ENCODE measurements around the gene GRIA1. TPM values are rescaled to one million over a fixed set of nuclear protein-coding genes. Genes with fewer than 3 reads are reported as not detected.
"Not testable (repeated sequence)": the region's sequence is repeated elsewhere in the genome, so short reads cannot be mapped to it uniquely, and the experiment has no call there.

Gene GRIA1
- total RNA-seq, 1 donor from 2014 or later: not detected

DNA sequence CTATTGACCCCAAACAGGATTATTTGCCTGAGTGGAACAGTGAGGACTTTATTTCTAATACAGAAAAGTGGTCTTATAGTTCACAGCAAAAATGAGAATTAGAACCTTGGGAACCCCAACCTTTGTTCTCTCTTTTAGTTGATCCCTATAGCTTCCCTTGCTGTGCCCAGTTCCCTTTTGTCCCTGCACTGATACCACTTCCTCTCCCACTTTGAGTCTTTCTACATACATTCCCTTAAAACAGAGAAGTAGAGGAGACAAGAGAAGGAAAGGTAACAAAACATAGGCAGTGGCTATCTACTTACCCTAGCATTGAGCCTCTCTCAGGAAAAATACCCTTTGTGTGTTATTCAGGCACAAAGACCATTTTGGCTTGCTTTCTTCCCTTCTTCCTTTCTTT, 301.8 kb downstream of the GRIA1 start:
- DNase-seq: no peak

DNA sequence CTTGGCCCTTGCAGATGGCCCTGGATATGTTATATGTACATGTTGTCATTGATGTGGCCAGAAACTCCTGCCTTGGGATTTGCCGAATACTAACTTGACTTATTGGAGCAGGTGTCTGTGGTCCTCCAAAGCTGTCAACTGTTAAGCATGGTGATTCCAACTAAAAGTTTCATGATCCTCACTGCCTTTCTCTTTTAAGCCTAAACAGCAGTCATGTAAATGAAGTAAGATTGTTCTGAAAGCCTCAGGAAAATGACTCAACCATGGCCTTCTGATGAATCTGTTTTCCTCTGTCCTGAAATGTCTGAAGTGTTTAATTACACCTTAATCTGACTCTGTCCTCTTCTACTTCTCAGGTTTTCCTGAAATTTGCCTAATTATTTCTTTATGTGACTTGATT, 303.2 kb downstream of the GRIA1 start:
- DNase-seq: no peak

DNA sequence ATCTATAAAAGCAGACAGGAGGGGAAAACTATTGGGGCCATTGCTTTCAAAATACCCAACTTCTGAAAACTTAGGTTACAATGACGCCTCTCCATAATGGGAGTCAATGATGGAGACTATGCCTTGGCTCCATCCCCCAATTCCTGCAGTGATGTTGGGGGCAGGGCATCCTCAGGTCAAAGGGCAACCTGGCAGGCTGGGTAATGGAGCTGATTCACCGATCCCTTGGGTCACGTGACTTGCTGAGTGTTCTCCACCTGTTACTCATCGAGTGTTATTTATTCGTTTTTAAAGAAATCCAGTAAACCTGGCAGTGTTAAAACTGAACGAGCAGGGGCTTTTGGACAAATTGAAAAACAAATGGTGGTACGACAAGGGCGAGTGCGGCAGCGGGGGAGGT, 303.9 kb downstream of the GRIA1 start:
- no peak for DNase-seq

DNA sequence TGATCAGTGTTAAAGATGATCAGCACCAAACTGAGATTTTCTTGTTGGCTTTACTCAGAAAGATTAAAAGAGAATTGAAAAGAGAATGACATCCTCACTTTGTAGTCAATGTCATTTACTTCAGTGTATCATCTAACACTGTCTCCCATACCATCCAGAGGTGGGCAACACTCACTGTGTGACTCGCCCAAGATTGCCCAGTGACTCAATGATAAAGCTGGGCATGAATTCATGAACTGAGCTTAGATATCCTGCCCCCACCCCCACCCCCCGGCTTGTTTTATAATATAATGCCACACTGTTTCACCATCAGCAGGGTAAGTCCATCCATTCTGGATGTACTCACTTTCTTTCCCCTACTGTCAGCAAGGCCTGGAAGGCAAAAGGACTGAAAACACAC, 306.1 kb downstream of the GRIA1 start:
- no peak for DNase-seq

DNA sequence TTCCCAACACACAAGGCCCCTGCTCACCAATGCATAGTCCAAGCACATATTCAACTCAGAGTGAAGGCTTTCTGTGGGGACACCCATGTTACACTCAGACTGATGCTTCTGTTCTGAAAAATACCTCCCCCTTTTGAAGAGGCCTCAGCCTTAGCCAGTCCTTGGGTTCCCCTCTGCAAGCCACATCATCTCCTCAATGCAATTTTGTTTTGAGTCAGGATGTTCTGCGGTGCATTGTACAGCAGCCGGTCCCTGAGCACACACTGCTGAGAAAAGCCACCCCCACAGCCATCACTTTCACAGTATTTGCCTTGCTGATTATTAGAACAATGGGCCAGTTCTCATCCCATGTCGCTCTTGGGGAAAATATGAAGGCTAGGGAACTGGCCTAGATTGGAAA, 307.0 kb downstream of the GRIA1 start:
- DNase-seq: no peak

DNA sequence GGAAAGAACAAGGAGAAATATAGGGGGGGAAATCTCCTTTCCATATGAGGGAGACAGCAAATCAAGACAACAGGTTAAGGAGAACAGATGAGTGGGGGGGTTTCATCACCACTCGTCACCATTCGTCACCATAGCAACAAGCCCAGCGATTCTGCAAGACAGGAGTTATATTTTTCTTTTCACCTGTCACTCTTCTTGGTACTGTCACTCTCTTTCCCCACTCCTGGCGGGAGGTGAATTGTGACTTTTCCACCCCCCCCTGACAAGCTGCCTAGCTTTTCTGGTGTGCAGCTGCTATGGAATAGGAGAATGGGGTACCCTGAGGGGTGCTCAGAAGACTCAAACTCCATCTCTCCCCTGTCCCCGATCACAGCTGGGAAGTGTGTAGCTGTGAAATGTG, 308.4 kb downstream of the GRIA1 start:
- DNase-seq: no peak

DNA sequence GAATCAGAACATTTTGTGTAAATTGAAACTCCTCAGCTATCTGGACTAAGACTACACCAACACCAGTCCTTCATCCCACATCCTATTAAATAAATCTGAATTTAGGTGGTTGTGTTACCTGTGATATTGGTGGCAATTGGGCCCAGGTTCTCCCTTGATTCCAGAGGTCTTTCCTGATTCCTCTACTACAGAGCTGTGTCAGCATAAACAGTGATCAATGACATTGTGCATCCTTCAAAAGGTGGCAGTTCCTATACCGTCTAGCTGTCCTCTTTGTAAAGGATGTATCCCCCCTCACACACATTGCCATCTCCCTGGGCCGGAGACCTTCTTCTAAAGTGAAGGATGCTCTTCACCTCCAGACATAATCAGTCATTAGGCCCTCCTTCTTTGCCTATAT, 309.0 kb downstream of the GRIA1 start:
- no peak for DNase-seq

DNA sequence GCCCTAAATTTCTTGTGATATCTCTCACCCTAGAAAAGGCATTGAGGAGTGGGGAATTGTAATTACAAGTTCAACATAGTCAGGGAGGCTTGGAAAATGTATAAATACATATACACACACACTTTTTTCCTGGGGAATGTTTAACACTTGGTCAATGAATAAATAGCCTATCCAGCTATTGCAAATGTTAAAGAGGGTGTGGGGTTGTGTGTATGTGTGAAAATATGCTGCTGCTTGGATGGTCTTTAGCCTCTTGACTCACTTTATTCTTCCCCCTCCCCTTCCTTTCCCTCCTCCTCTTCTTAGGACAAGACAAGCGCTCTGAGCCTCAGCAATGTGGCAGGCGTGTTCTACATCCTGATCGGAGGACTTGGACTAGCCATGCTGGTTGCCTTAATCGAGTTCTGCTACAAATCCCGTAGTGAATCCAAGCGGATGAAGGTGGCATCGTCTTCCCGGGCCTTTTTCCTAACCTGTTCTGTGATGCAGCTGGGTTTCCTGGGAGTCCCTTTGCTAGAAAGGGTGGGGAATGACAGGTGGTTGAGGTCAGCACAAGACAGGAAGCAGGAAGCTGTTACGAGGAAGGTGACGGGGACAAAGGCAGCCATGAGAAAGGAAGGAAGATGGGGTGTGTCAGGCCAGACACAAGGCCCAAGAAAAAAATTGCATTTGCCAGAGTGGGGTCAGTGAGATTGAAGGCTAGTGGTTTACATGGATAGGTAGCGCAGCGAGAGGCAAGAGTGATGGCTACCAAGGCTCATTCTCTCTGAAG, 311.8 kb downstream of the GRIA1 start:
- no peak for DNase-seq

DNA sequence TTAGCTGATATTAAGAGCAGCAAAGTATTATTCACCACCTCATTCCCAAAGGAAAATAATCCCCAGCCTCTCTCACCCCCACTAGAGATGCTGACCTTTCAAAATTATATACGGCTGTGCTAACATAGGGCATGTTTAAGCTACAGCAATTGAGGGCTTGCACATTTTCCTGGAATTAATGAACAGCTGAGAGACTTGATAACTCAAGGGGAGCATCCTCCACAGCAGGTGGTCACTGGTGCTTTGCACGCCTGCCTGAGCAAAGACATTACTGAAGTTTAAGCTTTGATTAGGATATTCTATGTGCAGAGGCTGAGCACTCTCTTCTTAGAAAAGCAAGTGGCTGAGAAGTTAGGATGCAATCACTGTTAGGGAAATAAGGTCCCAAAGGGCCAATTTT, 317.3 kb downstream of the GRIA1 start:
- no peak for DNase-seq

DNA sequence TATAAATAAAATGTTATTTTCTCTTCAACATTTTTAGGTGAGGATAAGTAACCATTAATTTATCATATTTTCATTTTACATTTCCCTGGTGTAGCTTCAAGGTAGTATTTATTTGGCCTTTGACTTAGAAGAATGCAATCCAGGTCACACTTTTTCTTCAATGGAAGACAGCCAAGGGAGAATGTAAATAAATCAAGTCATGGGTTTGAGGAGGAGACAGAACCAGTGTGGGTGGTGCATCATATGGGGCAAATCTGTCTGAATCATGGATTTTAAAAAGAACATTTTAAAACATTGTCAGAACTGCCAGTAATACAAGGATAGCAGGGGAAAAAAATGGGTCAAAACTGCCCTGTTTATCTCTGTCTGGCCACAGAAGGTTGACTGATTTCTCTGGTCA, 318.7 kb downstream of the GRIA1 start:
- no peak for DNase-seq

DNA sequence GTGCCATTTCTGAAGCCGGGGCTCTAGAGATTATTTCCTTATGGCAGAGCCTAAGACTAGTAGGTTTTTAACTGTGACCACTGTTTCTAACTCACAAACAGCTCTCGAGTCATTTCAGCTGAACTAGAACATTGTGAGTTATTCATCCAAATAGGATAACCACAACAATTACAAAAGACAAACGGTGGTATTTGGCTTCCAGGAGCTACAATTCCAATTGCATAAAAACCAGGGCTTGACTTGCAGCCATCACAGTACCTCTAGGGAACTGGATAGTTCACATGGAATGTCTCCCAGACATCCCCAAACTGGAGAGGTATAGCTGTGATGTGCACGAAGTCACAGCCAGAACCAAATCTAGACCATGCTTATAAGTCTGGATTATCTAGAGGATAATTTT, 323.4 kb downstream of the GRIA1 start:
- no peak for DNase-seq

DNA sequence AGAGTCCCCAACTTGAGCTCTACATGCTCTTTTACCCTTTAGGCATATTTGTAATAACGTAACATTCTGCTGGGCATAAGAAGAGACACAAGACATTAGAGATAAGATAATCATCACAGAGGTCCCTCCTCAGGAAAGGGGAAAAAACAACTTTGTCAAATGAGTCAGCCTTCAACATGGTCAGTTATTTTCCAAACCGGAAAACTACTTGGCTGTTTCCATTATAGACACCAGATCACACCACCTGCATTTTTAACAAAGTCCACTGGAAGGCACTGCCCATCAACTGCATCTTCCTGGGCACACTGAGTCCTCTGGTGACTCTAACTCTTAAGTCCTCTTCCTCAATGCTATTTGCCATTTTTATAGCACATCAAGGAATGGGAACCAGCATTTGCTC, 326.4 kb downstream of the GRIA1 start:
- DNase-seq: no peak

DNA sequence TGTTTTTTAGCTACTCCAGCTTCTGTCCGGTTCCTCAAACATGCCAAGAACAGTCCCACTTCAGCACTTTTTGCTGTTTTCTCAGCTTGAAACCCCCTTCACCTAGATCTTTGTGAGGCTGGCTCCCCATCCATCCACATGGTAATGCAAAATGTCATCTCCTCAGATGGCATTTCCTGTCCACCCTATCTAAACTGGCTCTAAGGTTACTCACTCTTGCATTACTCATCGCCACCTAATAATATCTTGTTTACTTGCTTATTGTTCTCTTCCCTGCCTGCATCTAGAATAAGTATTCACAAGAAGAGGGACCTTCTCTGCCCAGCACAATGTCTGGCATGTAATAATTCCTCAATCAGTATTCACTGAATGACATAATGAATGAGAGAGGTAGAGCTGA, 328.2 kb downstream of the GRIA1 start:
- DNase-seq: no peak

DNA sequence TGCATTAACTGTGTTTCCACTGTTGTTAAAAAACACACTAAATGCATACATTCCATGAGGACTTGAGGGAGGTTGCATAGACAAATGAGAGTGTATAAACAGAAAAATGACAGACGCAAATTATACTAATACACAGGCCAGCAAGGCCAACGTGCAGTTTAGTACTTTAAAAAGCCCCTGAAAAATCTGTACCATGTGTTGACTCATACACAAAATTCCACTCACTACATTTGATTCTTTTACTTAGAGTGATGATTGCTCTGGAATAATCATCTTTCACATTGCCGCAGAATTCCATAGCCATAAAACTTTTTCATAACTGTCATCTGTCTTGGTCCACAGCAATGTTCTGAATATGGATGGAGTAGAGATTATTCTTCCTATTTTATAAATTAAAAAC, 332.6 kb downstream of the GRIA1 start:
- DNase-seq: no peak

DNA sequence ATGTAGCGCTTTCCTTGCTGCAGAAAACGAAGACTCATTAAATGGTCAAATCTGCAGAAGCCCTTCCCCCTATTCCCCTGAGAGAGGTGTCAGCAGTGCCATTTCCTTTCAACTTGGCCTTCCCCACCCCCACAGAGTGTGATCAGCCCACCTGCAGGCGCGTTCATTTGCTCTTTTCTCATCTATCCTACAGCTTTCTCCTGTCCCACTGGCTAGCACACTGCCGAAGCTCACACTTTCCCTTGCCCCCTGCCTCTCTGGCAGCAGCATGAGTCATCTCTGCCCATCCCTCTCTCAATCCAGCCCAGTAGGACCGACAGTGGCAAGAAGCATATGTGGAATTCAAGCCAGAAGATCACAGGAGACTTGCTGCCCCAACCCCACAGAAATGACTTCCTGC, 334.4 kb downstream of the GRIA1 start:
- DNase-seq: no peak

DNA sequence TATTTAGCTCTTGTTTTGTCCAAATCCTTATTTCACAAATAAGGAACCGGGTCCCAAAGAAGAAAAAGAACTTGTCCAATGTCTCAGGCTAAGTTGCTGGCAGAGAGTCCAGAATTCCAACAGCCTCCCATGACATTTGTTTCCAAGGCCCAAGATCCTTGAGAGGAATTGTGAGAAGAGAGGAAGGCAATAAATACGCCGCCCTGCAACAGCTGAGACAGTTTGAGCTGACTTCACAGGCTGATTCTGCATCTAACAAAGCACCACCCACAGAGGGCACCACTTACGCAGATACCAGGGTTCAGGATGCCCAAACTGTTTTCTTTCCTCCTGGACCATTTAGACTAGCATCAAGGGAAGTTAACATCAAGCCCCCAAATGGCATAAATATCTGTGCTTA, 336.9 kb downstream of the GRIA1 start:
- no peak for DNase-seq

DNA sequence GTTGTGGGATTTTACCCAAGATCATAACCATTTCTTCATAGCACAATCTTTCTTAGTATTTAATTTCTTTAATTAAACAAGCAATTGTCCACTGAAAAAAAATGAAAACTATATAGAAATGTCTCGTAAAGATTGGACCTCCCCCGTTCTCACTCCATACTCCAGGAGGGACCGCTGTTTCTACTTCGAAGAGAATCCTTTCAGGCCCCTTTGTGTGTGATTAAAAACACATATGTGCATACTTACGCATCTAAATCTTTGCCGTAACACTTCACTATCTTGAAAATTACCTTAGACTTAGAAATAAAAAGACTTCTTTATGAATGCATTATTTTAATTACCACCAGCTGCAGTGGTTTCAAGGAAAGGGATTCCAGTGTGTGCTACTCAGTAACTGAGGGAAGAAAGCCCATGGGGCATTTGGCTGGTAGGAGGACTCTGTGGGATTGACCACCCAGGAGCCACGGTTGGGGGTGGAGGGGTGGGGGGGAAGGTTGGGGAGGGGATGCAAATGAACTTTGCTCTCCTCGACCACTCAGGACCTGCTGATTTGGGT, 339.1 kb downstream of the GRIA1 start:
- no peak for DNase-seq

DNA sequence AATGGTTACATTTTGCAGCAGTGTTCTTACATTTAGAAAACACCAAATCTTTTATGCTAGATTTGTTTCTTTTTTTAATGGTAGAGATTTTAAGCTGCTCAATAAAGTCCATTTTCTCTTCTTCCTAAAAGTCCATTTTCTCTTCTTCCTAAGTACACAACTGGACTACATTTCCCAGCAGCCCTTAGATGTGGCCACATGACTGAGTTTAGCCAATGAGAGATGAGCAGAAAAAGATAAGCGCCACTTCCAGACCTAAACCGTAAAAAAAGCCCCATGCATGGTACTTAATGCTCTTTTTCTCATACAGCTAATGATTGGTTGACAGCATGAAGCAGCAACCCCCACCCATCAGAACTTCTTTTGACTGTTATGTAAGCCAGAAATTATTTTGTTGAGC, 341.5 kb downstream of the GRIA1 start:
- DNase-seq: peak; percentile 25

DNA sequence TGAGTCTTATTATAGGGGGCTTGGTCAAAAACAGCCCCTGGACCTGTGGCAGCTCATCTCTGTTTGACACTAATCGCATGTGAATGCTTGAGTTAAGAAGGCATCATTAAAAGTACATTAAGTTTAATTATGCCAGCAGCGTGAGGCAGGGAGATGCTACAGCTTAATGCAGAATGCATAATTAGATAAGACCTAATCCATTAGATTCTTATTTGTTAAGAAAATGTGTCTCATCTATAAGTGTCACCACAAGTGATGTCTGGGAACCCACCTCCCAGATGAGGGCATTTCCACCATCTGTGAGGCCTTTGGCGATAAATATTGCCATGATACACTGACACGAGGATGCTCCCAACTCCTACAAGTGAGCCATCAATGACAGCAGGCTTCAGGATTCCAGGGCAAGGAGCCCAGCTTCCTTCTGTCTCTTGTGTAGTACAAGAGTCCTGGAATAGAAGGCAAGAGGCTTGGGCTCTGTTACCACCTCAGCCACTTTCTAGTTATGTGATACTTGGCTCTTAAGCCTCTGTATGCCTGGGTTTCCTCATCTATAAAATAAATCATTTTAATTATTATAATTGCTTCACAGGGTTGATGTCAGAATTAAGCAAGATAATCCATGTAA, 345.5 kb downstream of the GRIA1 start:
- DNase-seq: no peak

DNA sequence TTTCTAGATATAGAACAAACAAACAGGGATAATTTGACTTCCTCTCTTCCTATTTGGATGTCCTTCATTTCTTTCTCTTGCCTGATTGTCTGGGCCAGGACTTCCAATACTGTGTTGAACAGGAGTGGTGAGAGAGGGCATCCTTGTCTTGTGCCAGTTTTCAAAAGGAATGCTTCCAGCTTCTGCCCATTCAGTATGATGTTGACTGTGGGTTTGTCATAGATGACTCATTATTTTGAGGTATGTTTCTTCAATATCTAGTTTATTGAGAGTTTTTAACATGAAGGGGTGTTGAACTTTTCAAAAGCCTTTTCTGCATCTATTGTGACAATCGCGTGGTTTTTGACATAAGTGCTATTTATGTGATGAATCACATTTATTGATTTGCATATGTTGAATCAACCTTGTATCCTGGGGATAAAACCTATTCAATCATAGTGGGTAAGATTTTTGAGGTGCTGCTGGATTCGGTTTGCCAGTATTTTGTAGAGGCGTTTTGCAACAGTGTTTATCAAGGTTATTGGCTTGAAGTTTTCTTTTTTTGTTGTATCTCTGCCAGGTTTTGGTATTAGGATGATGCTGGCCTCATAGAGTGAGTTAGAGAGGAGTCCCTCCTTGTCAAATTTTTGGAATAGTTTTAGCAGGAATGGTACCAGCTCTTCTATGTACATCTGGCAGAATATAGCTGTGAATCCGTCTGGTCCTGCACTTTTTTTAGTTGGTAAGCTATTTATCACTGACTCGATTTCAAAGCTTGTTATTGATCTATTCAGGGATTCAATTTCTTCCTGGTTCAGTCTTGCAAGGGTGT, 359.0 kb downstream of the GRIA1 start:
- not testable (repeated sequence) for DNase-seq

DNA sequence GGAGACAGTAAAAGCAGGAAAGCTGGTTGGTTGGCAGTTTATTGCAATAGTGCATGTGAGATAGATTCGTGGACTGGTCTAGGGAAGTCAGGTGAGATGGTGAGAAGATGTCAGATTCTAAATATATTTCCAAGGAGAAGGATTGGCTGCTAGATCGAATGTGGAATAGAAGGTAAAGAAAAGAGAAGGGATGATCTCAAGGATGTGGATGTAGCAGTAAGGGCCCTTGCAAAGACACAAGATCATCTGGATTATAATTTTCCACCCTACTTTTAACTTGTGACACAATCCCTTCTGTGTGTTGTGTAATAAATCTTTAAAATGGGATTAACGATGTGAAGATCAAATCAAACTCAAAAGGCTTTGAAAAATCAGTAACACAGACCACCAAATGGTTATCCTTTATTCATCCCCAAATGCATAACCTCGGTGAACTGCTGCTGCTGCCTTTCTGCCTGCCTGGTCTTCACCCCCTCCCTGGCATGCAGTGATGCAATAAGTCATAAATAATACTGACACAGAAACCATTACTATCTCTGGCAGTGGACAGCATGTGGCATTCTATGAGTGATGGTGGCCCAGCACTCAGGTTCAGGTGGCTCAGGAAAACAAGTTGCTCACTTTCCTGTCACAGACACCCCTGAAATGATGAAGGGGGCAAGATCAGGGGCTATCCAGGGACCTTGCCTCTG, 369.9 kb downstream of the GRIA1 start:
- no peak for DNase-seq

DNA sequence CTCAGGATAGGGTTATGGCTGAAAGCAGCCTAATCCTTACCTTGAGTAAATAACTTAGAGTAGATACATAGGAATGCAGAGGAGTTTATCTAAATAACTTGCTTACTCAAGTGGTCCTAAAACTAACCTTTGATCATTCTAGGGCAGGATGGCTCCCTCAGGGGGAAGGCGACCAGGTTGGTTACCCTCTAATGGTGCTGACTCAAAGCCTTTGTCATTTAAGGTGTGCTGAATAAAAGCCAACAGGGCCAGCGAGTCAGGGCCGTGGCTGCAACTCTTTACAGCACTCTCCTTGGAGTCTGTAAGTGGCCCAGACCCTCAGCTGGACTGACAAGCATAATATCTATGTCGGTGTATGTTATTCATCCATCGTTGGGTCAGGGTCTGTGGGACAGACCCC, 372.4 kb downstream of the GRIA1 start:
- not testable (repeated sequence) for DNase-seq

Measured in dermis blood vessel endothelial cell (primary cell).